Liver (tissue), 3 donors: ENCODE measurements around the gene TTC21A.

Experiments
- TAF1 ChIP-seq: conservative IDR thresholded peaks from 2 replicates; pipeline ENCODE4 v1.6.1; 2016; ENCODE audit warnings: antibody characterized with exemption, mild to moderate bottlenecking
- TF ChIP-seq, protein P1 (sequence below): IDR thresholded peaks from 2 replicates; pipeline ENCODE4 v1.6.1; 2016; ENCODE audit warnings: antibody characterized with exemption
- TF ChIP-seq, protein P2 (sequence below): fragments of 150-350 bp; IDR thresholded peaks from 2 replicates; pipeline ENCODE4 v1.5.1; 2017; ENCODE audit warnings: improper control_type of control experiment, low read depth, low read length; ENCODE audit not compliant: missing input control
- donor health status: healthy.
- donor health status: healthy.

DNA sequence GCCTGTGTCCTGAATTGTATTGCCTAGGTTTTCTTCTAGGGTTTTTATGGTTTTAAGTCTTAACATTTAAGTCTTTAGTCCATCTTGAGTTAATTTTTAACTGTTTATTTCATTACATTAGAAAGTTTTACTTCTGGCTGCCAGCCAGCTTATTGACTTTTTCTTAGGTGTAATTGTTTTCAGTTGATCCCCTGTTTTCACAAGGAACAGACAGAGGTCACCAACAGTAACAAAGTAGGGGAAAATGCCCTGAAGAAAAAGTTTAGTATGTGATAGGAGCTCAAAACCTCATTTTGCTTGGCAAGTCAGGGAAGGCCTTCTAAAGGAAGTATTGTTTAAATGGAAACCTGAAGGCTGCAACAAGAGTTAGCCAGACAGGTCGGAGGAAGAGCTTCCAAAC, 45.3 kb upstream of the TTC21A start:
- TF ChIP-seq, protein P1, sequence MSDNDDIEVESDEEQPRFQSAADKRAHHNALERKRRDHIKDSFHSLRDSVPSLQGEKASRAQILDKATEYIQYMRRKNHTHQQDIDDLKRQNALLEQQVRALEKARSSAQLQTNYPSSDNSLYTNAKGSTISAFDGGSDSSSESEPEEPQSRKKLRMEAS = no peak
- TF ChIP-seq TAF1 = no peak
- TF ChIP-seq, protein P2, sequence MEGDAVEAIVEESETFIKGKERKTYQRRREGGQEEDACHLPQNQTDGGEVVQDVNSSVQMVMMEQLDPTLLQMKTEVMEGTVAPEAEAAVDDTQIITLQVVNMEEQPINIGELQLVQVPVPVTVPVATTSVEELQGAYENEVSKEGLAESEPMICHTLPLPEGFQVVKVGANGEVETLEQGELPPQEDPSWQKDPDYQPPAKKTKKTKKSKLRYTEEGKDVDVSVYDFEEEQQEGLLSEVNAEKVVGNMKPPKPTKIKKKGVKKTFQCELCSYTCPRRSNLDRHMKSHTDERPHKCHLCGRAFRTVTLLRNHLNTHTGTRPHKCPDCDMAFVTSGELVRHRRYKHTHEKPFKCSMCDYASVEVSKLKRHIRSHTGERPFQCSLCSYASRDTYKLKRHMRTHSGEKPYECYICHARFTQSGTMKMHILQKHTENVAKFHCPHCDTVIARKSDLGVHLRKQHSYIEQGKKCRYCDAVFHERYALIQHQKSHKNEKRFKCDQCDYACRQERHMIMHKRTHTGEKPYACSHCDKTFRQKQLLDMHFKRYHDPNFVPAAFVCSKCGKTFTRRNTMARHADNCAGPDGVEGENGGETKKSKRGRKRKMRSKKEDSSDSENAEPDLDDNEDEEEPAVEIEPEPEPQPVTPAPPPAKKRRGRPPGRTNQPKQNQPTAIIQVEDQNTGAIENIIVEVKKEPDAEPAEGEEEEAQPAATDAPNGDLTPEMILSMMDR = no peak
